Measurements from ENCODE around the gene HRH1.

GRCh38 chr3:11235385-11235784, 81.1 kb downstream of the HRH1 start:
- TF ChIP-seq POLR2AphosphoS5 (IDR thresholded peaks at IDR 0.05): no peak
- TF ChIP-seq EP300 (IDR thresholded peaks at IDR 0.05): no peak
- TF ChIP-seq, protein P1, sequence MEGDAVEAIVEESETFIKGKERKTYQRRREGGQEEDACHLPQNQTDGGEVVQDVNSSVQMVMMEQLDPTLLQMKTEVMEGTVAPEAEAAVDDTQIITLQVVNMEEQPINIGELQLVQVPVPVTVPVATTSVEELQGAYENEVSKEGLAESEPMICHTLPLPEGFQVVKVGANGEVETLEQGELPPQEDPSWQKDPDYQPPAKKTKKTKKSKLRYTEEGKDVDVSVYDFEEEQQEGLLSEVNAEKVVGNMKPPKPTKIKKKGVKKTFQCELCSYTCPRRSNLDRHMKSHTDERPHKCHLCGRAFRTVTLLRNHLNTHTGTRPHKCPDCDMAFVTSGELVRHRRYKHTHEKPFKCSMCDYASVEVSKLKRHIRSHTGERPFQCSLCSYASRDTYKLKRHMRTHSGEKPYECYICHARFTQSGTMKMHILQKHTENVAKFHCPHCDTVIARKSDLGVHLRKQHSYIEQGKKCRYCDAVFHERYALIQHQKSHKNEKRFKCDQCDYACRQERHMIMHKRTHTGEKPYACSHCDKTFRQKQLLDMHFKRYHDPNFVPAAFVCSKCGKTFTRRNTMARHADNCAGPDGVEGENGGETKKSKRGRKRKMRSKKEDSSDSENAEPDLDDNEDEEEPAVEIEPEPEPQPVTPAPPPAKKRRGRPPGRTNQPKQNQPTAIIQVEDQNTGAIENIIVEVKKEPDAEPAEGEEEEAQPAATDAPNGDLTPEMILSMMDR (IDR thresholded peaks at IDR 0.05): no peak
- no peak for TF ChIP-seq POLR2A (IDR thresholded peaks at IDR 0.05)
